WERI-Rb-1 (cell line): Measurements from ENCODE around the gene GALNT15.

Experiments
- DNase-seq: peaks from one replicate; pipeline ENCODE4 v3.0.0-alpha.2; 2020
- H3K27ac ChIP-seq: fragments of 250-450 bp; sonication (Bioruptor Pico); 2 replicates; pipeline ENCODE4 v1.5.1; 2020; ENCODE audit warnings: mild to moderate bottlenecking, moderate library complexity
- H3K27me3 ChIP-seq: fragments of 250-450 bp; sonication (Bioruptor Pico); 2 replicates; pipeline ENCODE4 v1.5.1; 2021; ENCODE audit warnings: mild to moderate bottlenecking, low read depth, moderate library complexity; ENCODE audit not compliant: insufficient read depth, severe bottlenecking
- H3K36me3 ChIP-seq: fragments of 250-450 bp; sonication (Bioruptor Pico); 2 replicates; pipeline ENCODE4 v1.5.1; 2020; ENCODE audit warnings: mild to moderate bottlenecking, moderate library complexity
- H3K4me3 ChIP-seq: 2 replicates; pipeline ENCODE4 v1.5.1; 2011; ENCODE audit warnings: low read depth, mild to moderate bottlenecking, control low read depth, low read length
- H3K9me3 ChIP-seq: fragments of 250-450 bp; sonication (Bioruptor Pico); 2 replicates; pipeline ENCODE4 v1.5.1; 2021; ENCODE audit warnings: mild to moderate bottlenecking, moderate library complexity; ENCODE audit not compliant: severe bottlenecking
- CTCF ChIP-seq: IDR thresholded peaks from 2 replicates; pipeline ENCODE4 v1.5.1; 2011; ENCODE audit warnings: low read depth, mild to moderate bottlenecking, control low read depth, inconsistent platforms, low read length

The GALNT15 gene

DNA sequence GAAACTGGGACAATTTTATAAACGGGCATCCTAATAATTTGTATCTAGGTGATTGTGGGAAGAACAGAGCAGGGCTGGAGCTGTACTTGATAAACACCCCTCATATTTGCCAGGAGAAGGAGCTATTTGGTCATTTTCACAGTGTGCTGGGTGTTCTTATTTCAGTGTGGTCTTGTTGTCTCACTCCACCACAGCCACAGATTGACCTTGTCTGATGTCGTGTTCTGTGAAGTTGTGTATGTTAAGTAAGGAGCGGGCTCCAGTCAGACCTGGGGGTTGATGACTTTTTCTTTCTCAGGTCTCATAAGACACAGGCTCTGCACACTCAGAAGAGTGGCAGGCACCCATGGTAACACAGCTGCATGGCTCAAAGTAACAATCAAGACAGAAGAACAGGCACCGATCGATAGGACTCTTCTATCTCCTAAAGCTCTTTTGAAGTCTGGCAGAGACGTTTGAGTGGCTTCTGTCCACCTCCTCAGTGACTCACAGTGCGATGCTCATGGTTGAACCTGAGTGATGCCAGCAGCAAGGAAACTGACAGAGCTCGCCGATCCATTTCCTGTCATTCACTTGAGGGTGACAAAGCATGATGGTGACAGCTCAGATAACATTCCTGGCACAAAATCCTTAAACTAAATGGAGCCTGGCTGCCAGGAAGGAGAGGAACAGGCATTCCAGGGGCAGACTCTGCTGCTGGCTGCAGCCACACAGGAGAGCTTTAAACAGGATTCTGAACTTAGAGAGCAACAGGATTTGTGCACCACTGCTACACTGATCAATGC, 69.4 kb downstream of the GALNT15 start:
- H3K27ac ChIP-seq, result no peak overlapping the region
- no peaks in the 10 kb centered on the region for H3K9me3 ChIP-seq
- TF ChIP-seq CTCF, result no peak
- H3K36me3 ChIP-seq, result no peaks in the 10 kb centered on the region
- H3K27me3 ChIP-seq, result no peaks in the 10 kb centered on the region
- no peak for DNase-seq
- H3K4me3 ChIP-seq, result no peak overlapping the region

GRCh38 chr3:16245609-16246008, 71.1 kb downstream of the GALNT15 start:
- Histone ChIP-seq H3K36me3 (no peaks in the 10 kb centered on the region), H3K4me3 (no peak overlapping the region), H3K27me3 (no peaks in the 10 kb centered on the region), H3K9me3 (no peaks in the 10 kb centered on the region), H3K27ac (no peak overlapping the region)
- TF ChIP-seq CTCF, result no peak
- DNase-seq, result no peak

GRCh38 chr3:16247282-16248061, 73.0 kb downstream of the GALNT15 start:
- no peak overlapping the region for H3K27ac ChIP-seq
- TF ChIP-seq CTCF, result peak; percentile 84
- peak; percentile 82 for DNase-seq
- no peak overlapping the region for H3K4me3 ChIP-seq
- no peaks in the 10 kb centered on the region for H3K9me3 ChIP-seq
- no peaks in the 10 kb centered on the region for H3K36me3 ChIP-seq
- H3K27me3 ChIP-seq, result no peaks in the 10 kb centered on the region

- Histone ChIP-seq H3K9me3 (no peaks in the 10 kb centered on the region), H3K27ac (no peak overlapping the region), H3K4me3 (no peak overlapping the region), H3K36me3 (no peaks in the 10 kb centered on the region), H3K27me3 (no peaks in the 10 kb centered on the region)
- no peak for TF ChIP-seq CTCF
- no peak for DNase-seq
Observed at GRCh38 chr3:16248556-16248955, 74.1 kb downstream of the GALNT15 start.

DNA sequence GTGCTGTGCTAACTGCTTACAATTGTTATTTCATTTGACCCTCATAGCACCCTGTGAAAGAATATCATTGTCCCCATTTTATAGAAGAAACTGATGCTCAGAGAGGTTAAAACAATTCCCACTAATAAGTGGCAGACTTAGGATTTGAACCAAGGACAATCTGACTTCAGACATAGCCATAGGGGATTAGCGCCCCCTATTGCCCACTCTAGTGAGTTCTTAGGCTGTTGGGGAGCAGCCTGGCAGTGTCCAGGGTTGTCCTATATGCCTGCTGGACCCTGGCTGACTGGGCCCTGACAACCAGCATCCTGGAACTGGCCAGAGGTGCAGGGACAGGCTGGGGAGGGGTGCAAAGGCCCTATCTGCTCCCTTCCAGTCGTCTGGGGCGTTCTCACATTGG, 74.9 kb downstream of the GALNT15 start:
- Histone ChIP-seq H3K36me3 (no peaks in the 10 kb centered on the region), H3K4me3 (no peak overlapping the region), H3K27ac (no peak overlapping the region), H3K9me3 (no peaks in the 10 kb centered on the region), H3K27me3 (no peaks in the 10 kb centered on the region)
- TF ChIP-seq CTCF, result peak; percentile 77
- peak; percentile 64 for DNase-seq
